ENCODE measurements around the gene NDUFA11.

The NDUFA11 gene

GRCh38 chr19:5903624-5904351 is at the start of gene NDUFA11:
Gene NDUFA11 (minus strand): TSS chr19:5903790. CDS start chr19:5903708, 82 bp downstream.
- H3K4me1 Mint-ChIP-seq = peaks cover 42% of the 10 kb centered on the region

GRCh38 chr19:5953030-5953589 is 49.5 kb upstream of the NDUFA11 start:
- peak overlapping the region; percentile 74 for H3K4me3 Mint-ChIP-seq
- peaks cover 92% of the 10 kb centered on the region for H3K4me1 Mint-ChIP-seq
- H3K27ac Mint-ChIP-seq = peak overlapping the region; percentile 97
- no peaks in the 10 kb centered on the region for H3K9me3 Mint-ChIP-seq
- no peaks in the 10 kb centered on the region for H3K27me3 Mint-ChIP-seq
- H3K36me3 Mint-ChIP-seq = peaks cover 10% of the 10 kb centered on the region

More at GRCh38 chr19:5903624-5904351, at the start of gene NDUFA11:
- no peaks in the 10 kb centered on the region for H3K27me3 Mint-ChIP-seq
- peak within 1 kb of the TSS; percentile 98 for H3K4me3 Mint-ChIP-seq
- peaks cover 7% of the 10 kb centered on the region for H3K36me3 Mint-ChIP-seq
- H3K27ac Mint-ChIP-seq = peak within 1 kb of the TSS; percentile 97
- no peaks in the 10 kb centered on the region for H3K9me3 Mint-ChIP-seq

DNA sequence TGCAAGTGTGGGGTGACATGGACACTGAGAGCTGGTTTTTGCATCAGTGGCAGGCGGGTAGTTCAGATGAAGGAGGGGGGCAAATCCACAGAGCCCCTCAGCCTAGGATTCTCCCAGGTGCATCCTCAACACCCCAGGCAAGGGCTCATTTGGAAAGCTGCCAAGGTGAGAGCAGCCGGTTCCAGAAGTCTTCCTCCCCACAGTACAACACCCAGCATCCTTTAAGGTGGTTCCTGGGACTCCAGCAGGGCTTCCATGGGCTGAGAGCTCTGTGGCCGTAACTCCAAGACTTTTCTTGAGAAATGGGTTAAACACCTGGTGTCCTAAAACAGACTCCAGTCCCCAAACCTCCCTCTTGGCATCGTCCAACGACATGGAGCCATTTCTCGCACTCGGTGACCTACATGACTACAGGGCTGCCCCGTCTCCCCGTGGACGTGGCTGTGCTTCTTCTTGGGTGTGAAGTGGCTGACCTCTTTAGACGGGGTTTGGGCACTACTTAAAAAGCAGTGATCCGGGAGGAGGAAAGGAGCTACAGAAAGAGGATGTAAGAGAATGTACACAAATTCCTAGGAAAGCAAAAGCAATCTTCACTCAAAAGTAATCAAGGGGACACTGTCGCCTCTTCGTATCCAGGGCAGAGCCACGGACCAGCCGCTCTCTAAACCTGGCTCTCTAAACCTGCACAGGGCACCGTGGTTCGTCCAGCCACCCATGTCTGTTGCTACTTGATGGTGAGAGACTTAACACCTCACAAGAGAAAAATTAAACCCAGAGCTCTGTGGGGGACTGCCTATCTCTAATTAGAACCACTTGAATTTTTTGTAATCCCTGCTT is 48.8 kb upstream of the NDUFA11 start:
- Mint-ChIP-seq H3K9me3 (no peaks in the 10 kb centered on the region), H3K4me1 (peaks cover 91% of the 10 kb centered on the region), H3K27me3 (no peaks in the 10 kb centered on the region), H3K36me3 (peaks cover 7% of the 10 kb centered on the region), H3K27ac (peak overlapping the region; percentile 97), H3K4me3 (peak overlapping the region; percentile 74)

DNA sequence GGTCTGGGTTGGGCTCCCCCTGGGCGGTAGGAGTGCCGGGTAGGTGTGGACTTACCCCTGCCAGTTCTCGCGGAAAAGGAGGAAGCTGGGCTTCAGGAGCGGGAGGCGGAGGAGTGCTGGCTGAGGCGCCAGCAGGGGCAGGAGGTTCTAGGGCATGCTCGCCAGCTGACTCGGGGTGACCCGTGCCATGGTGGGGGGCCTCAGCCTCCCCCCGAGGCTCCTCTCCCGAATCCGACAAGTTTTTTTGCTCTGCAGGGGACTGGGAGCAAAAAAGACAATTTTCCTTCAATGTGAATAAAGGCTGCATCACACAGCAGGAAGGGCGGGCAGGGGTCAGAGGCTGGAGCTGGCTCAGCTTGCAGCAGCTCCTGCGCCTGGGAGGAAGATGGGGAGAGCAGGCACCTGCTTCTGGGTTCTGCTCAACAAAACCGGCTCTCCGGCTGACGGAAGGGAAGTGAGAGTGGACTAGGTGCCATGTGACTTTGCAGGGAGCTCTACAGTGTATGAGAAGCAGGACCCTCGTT is 47.8 kb upstream of the NDUFA11 start:
- peaks cover 9% of the 10 kb centered on the region for H3K36me3 Mint-ChIP-seq
- no peaks in the 10 kb centered on the region for H3K9me3 Mint-ChIP-seq
- H3K27ac Mint-ChIP-seq = peak overlapping the region; percentile 91
- peaks cover 89% of the 10 kb centered on the region for H3K4me1 Mint-ChIP-seq
- H3K27me3 Mint-ChIP-seq = no peaks in the 10 kb centered on the region
- peak overlapping the region; percentile 49 for H3K4me3 Mint-ChIP-seq

DNA sequence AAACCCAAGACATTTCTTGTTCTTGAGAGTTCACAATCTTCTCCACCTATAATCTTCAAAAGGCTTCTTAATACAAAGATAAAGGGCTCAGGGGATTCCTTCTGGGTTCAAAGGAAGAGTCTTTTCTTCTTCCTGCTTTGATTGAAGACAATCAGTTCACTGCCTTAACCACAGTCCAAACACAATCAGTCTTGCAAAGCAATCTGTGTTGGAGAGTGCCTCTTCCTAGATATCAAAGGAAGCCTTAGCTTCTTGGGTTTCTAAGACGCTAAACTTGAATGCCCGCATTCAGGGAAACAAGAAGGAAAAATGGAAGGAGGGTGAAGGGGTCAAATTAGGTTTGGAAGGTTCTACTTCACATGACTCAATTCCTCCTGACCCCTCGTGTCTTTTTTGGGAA is 47.2 kb upstream of the NDUFA11 start:
- peak overlapping the region; percentile 78 for H3K4me3 Mint-ChIP-seq
- H3K27me3 Mint-ChIP-seq = no peaks in the 10 kb centered on the region
- no peaks in the 10 kb centered on the region for H3K9me3 Mint-ChIP-seq
- peak overlapping the region; percentile 95 for H3K27ac Mint-ChIP-seq
- H3K4me1 Mint-ChIP-seq = peaks cover 90% of the 10 kb centered on the region
- peaks cover 11% of the 10 kb centered on the region for H3K36me3 Mint-ChIP-seq

DNA sequence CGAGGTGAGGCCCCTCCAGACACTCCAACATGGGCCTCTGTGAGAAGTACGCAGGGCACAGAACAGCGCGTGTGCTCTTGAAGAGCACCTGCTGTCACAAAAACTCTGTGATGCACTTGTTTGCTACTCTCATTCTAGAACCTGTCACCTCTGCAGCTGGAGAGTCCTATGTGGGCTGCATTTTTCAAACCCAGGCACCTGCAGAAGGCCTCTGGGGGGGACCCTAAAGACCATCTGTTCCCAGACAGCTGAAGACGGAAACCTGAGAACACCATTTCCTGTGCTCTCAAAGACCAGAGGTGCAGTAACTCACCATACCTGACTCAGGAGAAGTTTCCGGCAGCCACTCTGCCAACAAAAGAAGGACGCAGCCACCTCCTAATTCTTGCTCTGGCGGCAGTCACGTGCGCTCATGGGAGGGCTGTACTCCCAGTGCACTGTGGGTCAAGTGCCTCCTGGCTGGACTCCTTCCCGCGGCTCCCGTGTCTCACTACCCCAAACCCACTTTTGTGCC is 46.3 kb upstream of the NDUFA11 start:
- no peaks in the 10 kb centered on the region for H3K9me3 Mint-ChIP-seq
- H3K4me3 Mint-ChIP-seq = peak overlapping the region; percentile 78
- H3K4me1 Mint-ChIP-seq = peaks cover 95% of the 10 kb centered on the region
- no peaks in the 10 kb centered on the region for H3K27me3 Mint-ChIP-seq
- H3K36me3 Mint-ChIP-seq = peaks cover 12% of the 10 kb centered on the region
- peak overlapping the region; percentile 95 for H3K27ac Mint-ChIP-seq

DNA sequence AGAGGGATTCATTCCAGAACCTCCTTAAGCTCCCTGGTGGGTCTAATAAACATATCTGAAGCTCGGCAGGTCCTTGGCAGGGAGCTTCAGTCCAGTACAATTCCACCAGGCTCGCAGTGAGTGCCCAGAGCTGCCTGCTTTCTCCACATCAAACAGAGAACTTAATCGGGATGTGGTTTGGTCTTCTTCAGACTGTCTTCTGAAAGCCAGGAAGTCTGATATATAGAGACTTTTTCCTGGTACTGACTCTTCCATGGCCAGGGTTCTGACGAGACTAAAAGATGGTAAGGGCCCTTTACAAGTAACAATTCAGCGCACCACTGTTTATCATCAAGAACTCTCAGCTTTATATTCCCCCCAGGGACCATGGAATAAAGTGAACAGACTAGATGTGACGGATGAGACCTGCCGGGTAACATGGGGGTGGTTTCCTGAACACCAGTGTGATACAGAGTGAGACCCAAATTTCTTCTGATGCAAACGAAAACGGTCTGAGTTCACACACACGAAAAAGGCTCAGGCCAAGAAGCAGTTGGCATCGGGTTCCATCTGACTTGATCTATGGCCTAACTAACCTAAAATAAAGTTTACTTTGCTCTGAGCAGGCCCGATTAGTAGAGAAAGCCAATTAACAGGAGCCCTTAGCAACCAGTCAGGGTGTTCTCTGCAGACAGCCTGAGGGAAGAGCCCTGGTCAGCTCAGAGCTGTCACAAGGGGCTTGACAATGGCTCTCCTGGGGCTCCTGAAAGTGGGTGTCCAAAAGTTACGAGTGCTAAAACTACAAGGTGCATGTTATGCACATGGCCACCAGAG is 45.4 kb upstream of the NDUFA11 start:
- Mint-ChIP-seq H3K27me3 (no peaks in the 10 kb centered on the region), H3K9me3 (no peaks in the 10 kb centered on the region), H3K36me3 (peaks cover 8% of the 10 kb centered on the region), H3K4me1 (peaks cover 91% of the 10 kb centered on the region), H3K4me3 (peak overlapping the region; percentile 78), H3K27ac (peak overlapping the region; percentile 95)

- no peak overlapping the region for H3K4me3 Mint-ChIP-seq
- peaks cover 83% of the 10 kb centered on the region for H3K4me1 Mint-ChIP-seq
Observed at GRCh38 chr19:5947435-5947834, 43.8 kb upstream of the NDUFA11 start.

GRCh38 chr19:5943623-5944022 is 40.0 kb upstream of the NDUFA11 start:
- peaks cover 51% of the 10 kb centered on the region for H3K4me1 Mint-ChIP-seq
- peaks cover 5% of the 10 kb centered on the region for H3K36me3 Mint-ChIP-seq
- no peaks in the 10 kb centered on the region for H3K27me3 Mint-ChIP-seq
- H3K4me3 Mint-ChIP-seq = no peak overlapping the region
- H3K27ac Mint-ChIP-seq = no peak overlapping the region
- no peaks in the 10 kb centered on the region for H3K9me3 Mint-ChIP-seq

More at GRCh38 chr19:5947435-5947834, 43.8 kb upstream of the NDUFA11 start:
- Mint-ChIP-seq H3K36me3 (peaks cover 7% of the 10 kb centered on the region), H3K9me3 (no peaks in the 10 kb centered on the region), H3K27ac (peak overlapping the region; percentile 76), H3K27me3 (no peaks in the 10 kb centered on the region)

GRCh38 chr19:5943045-5943444 is 39.5 kb upstream of the NDUFA11 start:
- Mint-ChIP-seq H3K9me3 (no peaks in the 10 kb centered on the region), H3K36me3 (peaks cover 5% of the 10 kb centered on the region), H3K4me1 (peaks cover 47% of the 10 kb centered on the region), H3K27me3 (no peaks in the 10 kb centered on the region), H3K27ac (no peak overlapping the region), H3K4me3 (no peak overlapping the region)

- Mint-ChIP-seq H3K4me3 (no peak overlapping the region), H3K9me3 (no peaks in the 10 kb centered on the region), H3K27me3 (no peaks in the 10 kb centered on the region), H3K27ac (no peak overlapping the region), H3K36me3 (peaks cover 3% of the 10 kb centered on the region), H3K4me1 (peaks cover 36% of the 10 kb centered on the region)
Observed at GRCh38 chr19:5941673-5942072, 38.1 kb upstream of the NDUFA11 start.

- no peak overlapping the region for H3K27ac Mint-ChIP-seq
- peaks cover 25% of the 10 kb centered on the region for H3K4me1 Mint-ChIP-seq
- H3K9me3 Mint-ChIP-seq = no peaks in the 10 kb centered on the region
- no peak overlapping the region for H3K4me3 Mint-ChIP-seq
- peaks cover under 1% of the 10 kb centered on the region for H3K36me3 Mint-ChIP-seq
- no peaks in the 10 kb centered on the region for H3K27me3 Mint-ChIP-seq
Observed at GRCh38 chr19:5940260-5941208, 36.9 kb upstream of the NDUFA11 start.

DNA sequence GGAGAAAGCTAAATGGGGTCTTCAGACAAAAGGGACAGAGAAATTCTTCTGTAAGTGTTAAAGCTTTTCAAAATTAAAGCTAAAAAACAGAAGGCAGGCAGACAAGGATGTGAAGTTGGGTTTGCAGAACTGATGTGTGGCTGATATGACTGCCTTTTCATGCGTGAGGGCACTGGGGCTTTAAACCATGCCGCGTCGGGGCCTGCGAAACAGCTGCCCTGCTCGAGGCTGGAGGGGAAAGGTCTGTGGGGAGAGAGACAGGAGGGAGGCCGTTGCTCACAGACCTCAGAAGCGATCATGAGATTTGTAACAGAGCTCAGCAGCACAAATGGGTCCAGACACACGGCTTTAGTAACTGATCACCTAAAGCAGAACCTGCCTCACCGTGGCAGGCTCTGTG is 34.0 kb upstream of the NDUFA11 start:
- no peaks in the 10 kb centered on the region for H3K27me3 Mint-ChIP-seq
- H3K36me3 Mint-ChIP-seq = peaks cover 3% of the 10 kb centered on the region
- H3K27ac Mint-ChIP-seq = no peak overlapping the region
- peaks cover 6% of the 10 kb centered on the region for H3K4me1 Mint-ChIP-seq
- no peak overlapping the region for H3K4me3 Mint-ChIP-seq
- H3K9me3 Mint-ChIP-seq = no peaks in the 10 kb centered on the region

- Mint-ChIP-seq H3K36me3 (peaks cover 3% of the 10 kb centered on the region), H3K4me3 (no peak overlapping the region), H3K27me3 (no peaks in the 10 kb centered on the region), H3K4me1 (no peaks in the 10 kb centered on the region), H3K9me3 (no peaks in the 10 kb centered on the region), H3K27ac (peak overlapping the region; percentile 59)
Observed at GRCh38 chr19:5936292-5936592, 32.7 kb upstream of the NDUFA11 start.

Data from activated naive CD4-positive, alpha-beta T cell treated with anti-CD3 and anti-CD28 coated beads, Interleukin-2, amount 50 U/mL, for 24 hours (primary cell).